Kidney (tissue), 22 donors: ENCODE measurements around the gene SLITRK3. TPM values are rescaled to one million over a fixed set of nuclear protein-coding genes. Genes with fewer than 3 reads are reported as not detected.

Experiments
- DNase-seq, 5 donors: peaks; one replicate each; pipeline ENCODE4 v3.0.0-alpha.2; 2013 to 2020
- FAIRE-seq: peaks from 2 replicates; lab custom pipeline; 2012; peaks lifted over from hg19 to GRCh38; lab: Jason Lieb, UNC
- H3K27ac ChIP-seq, 2 donors: one replicate each; pipeline ENCODE4 v1.7.0; 2013; ENCODE audit warnings: low read depth in 2 of 2, low read length in 2 of 2, inconsistent platforms in 1 of 2
- H3K27me3 ChIP-seq: one replicate; pipeline ENCODE4 v1.7.1; 2013; ENCODE audit warnings: low read length, inconsistent platforms; ENCODE audit not compliant: control insufficient read depth, insufficient read depth
- H3K36me3 ChIP-seq, 3 donors: one replicate each; pipeline versions ENCODE4 v1.7.0 to v1.7.1; 2013; ENCODE audit warnings: low read length in 3 of 3, control low read depth in 1 of 3, inconsistent platforms in 1 of 3; ENCODE audit not compliant: insufficient read depth in 3 of 3, control insufficient read depth in 2 of 3
- H3K4me1 ChIP-seq, 3 donors: one replicate each; pipeline versions ENCODE4 v1.7.0 to v1.7.1; 2013; ENCODE audit warnings: low read length in 3 of 3, inconsistent platforms in 1 of 3, low read depth in 1 of 3; ENCODE audit not compliant: control insufficient read depth in 2 of 3, insufficient read depth in 2 of 3
- H3K4me3 ChIP-seq, 3 donors: one replicate each; pipeline versions ENCODE4 v1.7.0 to v1.8.1; 2013; ENCODE audit warnings: low read length in 3 of 3, control low read depth in 1 of 3, inconsistent platforms in 1 of 3
- H3K9ac ChIP-seq, 3 donors: one replicate each; pipeline versions ENCODE4 v1.7.0 to v1.7.1; 2013; ENCODE audit warnings: low read length in 3 of 3, control low read depth in 1 of 3, inconsistent platforms in 1 of 3
- H3K9me3 ChIP-seq, 3 donors: one replicate each; pipeline versions ENCODE4 v1.7.0 to v1.7.1; 2013; ENCODE audit warnings: low read length in 3 of 3, control low read depth in 1 of 3, inconsistent platforms in 1 of 3; ENCODE audit not compliant: control insufficient read depth in 2 of 3, insufficient read depth in 1 of 3
- intact Hi-C: fragments of 100-400 bp; cut with DNase I; formaldehyde crosslinking; loops from one replicate; pipeline ENCODE4 v1.11.1; 2022
- long read RNA-seq, 10 donors: library from polyadenylated mRNA in 1 of 10; unstranded in 1 of 10; transcript quantifications; one replicate each; pipeline ENCODE4 v2.0.0 and lab custom pipeline, GENCODE V29; 2021 to 2026
- polyA plus RNA-seq: library from polyadenylated mRNA; stranded (reverse); fragments of 350-450 nt; fragmentation: Illumina TruSeq; extraction: RNeasy Lipid Tissue Mini Kit (QIAGEN cat#74804); gene quantifications from one replicate; pipeline ENCODE4 v1.2.3, GENCODE V29; 2014; ENCODE audit warnings: low read depth, low replicate concordance; ENCODE audit not compliant: insufficient read depth
- total RNA-seq: library from RNA; stranded (reverse); fragmentation: NEBNext Ultra II Directional; extraction: Animal tissue kit (Norgen Biotek cat#: 25700); gene quantifications from one replicate; pipeline ENCODE4 v1.2.1, GENCODE V29; 2021
- TF ChIP-seq, protein P1 (sequence below): IDR thresholded peaks from 3 replicates; pipeline ENCODE4 v1.5.1; 2012; ENCODE audit warnings: mild to moderate bottlenecking, moderate library complexity, borderline replicate concordance; ENCODE audit not compliant: insufficient read depth; ENCODE audit errors: extremely low read depth
- donor health status: control.
- donor health status: control.
- donor health status: control.
- donor health status: control.
- donor health status: control.
- donor health status: DM: yes; HTN: yes; CAD: no.
- donor health status: Normal renal cell carcinoma (clear cell type).

The SLITRK3 gene, protein sequence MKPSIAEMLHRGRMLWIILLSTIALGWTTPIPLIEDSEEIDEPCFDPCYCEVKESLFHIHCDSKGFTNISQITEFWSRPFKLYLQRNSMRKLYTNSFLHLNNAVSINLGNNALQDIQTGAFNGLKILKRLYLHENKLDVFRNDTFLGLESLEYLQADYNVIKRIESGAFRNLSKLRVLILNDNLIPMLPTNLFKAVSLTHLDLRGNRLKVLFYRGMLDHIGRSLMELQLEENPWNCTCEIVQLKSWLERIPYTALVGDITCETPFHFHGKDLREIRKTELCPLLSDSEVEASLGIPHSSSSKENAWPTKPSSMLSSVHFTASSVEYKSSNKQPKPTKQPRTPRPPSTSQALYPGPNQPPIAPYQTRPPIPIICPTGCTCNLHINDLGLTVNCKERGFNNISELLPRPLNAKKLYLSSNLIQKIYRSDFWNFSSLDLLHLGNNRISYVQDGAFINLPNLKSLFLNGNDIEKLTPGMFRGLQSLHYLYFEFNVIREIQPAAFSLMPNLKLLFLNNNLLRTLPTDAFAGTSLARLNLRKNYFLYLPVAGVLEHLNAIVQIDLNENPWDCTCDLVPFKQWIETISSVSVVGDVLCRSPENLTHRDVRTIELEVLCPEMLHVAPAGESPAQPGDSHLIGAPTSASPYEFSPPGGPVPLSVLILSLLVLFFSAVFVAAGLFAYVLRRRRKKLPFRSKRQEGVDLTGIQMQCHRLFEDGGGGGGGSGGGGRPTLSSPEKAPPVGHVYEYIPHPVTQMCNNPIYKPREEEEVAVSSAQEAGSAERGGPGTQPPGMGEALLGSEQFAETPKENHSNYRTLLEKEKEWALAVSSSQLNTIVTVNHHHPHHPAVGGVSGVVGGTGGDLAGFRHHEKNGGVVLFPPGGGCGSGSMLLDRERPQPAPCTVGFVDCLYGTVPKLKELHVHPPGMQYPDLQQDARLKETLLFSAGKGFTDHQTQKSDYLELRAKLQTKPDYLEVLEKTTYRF
- 0.44 TPM for total RNA-seq
- polyA plus RNA-seq, result 0.30 TPM
- long read RNA-seq, donor 1, result 0 reads
- long read RNA-seq, donor 2, result 0 reads
- long read RNA-seq, donor 3, result 0 reads
- long read RNA-seq, donor 4, result 0 reads
- long read RNA-seq, donor 5, result 0 reads
- long read RNA-seq, donor 6, result 0 reads
- long read RNA-seq, donor 7, result 0 reads
- long read RNA-seq, donor 8, result 0 reads
- long read RNA-seq, donor 9, result 0 reads
- long read RNA-seq, donor 10, result 0 reads

DNA sequence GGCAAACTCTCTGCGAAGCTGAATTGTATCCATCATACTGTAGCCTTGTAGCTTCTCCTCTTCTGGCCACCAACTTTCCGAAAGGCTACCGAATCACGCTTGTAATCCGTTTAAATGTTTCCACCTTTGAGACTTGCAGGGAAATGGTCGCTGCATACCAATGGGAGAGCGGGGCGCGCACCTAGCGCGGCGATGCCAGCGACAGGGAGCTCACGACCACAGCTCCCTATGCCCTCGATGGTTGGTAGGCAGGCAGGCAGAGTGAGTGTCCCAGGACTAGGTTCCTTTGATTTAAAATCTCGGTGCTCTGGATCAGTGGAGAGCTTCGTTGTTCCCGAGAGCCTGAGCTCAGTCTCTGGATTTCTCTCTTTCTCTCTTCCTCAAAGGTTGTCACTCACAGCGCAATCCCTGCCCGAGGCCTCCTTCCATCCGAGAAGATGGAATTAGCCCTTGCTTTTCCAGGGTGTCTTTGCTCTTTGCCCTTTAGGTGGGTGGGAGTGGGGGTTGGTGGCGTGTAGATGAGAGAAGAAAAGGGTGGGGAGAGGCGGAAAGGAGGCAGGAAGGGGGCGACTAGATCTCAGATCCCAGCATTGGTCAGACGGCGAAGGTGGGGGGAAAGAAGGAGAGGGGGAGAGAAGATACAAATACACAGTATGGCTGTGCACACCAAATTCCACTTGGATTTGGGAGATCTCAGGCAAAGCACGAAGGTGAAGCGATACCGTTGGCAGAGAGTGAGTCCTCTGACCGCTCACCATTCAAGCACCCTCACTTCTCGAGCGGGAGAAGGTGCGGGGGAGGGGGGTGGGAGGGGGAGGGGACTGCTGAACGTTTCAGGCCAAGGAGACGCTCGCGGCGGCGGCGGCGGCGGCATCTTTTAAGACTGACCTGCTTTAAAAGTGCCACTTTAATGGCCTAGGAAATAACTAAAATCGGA is at the start of gene SLITRK3:
TSS of gene SLITRK3 (minus strand) at position 745 of the 937 bp plus-strand sequence. CDS start 5,554 bp downstream, outside the sequence.
- DNase-seq (peak in 4 of 5 donors; percentile 36 to 65 (median 46)), FAIRE-seq (no peak)
- Histone ChIP-seq H3K27me3 (peaks cover 58% of the 10 kb centered on the region), H3K9me3 (no peaks in the 10 kb centered on the region), H3K4me3 (peak within 1 kb of the TSS; percentile 21 to 43 (median 37)), H3K9ac (no peak within 1 kb of the TSS), H3K27ac (no peak within 1 kb of the TSS), H3K36me3 (no peaks in the 10 kb centered on the region), H3K4me1 (peaks cover 0 to 11% (median 10%) of the 10 kb centered on the region in 3 donors)
- TF ChIP-seq, protein P1, sequence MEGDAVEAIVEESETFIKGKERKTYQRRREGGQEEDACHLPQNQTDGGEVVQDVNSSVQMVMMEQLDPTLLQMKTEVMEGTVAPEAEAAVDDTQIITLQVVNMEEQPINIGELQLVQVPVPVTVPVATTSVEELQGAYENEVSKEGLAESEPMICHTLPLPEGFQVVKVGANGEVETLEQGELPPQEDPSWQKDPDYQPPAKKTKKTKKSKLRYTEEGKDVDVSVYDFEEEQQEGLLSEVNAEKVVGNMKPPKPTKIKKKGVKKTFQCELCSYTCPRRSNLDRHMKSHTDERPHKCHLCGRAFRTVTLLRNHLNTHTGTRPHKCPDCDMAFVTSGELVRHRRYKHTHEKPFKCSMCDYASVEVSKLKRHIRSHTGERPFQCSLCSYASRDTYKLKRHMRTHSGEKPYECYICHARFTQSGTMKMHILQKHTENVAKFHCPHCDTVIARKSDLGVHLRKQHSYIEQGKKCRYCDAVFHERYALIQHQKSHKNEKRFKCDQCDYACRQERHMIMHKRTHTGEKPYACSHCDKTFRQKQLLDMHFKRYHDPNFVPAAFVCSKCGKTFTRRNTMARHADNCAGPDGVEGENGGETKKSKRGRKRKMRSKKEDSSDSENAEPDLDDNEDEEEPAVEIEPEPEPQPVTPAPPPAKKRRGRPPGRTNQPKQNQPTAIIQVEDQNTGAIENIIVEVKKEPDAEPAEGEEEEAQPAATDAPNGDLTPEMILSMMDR, result no peak
- intact Hi-C loops, result no loop called here

DNA sequence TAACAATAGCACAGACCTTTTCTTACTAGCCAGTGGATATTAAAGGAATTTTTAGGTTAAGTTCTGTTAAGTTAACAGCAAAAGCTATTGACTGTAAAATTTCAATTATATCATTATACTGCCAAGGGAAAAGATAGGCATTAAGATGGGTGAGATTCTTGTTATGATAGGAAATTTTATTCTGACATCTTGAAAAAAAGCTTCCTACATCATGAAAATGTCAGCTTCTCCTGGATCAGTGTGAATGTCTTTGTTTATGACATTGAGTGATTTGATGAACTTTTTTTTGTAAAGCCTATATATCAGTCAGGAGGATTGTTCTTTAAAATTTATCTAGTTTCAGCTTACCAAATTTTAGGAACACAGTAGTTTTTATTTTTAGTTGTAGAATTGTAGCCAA is 47.4 kb upstream of the SLITRK3 start:
- no peak for DNase-seq
- FAIRE-seq, result no peak

More for the DNA sequence above, 47.4 kb upstream of the SLITRK3 start:
- TF ChIP-seq, protein P1, result no peak
- intact Hi-C loops, result no loop called here
- no peaks in the 10 kb centered on the region for H3K9me3 ChIP-seq
- H3K4me3 ChIP-seq, result no peak overlapping the region
- H3K4me1 ChIP-seq, result no peaks in the 10 kb centered on the region
- H3K9ac ChIP-seq, result no peak overlapping the region
- no peaks in the 10 kb centered on the region for H3K36me3 ChIP-seq
- H3K27me3 ChIP-seq, result no peaks in the 10 kb centered on the region
- H3K27ac ChIP-seq, result no peak overlapping the region
